NCI-H526 treated with DMSO at 0.1 percent for 48 hours (cell line): ENCODE data around the gene NKX2-1.

Experiments
- DNase-seq: peaks from one replicate; lab custom pipeline; 2025; lab: John Stamatoyannopoulos, UW

The NKX2-1 gene

GRCh38 chr14:36517242-36518030 is 2.6 kb downstream of the NKX2-1 start:
- no peak for DNase-seq

- no peak for DNase-seq
Measured at GRCh38 chr14:36516719-36517241, 3.3 kb downstream of the NKX2-1 start.

GRCh38 chr14:36515896-36516718 is 3.9 kb downstream of the NKX2-1 start:
- DNase-seq, result no peak

- no peak for DNase-seq
Measured at GRCh38 chr14:36515105-36515593, 4.9 kb downstream of the NKX2-1 start.

GRCh38 chr14:36514278-36515104 is 5.5 kb downstream of the NKX2-1 start:
- DNase-seq, result no peak

GRCh38 chr14:36513451-36514277 is 6.4 kb downstream of the NKX2-1 start:
- no peak for DNase-seq

- DNase-seq, result no peak
Measured at GRCh38 chr14:36513012-36513420, 7.0 kb downstream of the NKX2-1 start.

GRCh38 chr14:36512585-36513003 is 7.4 kb downstream of the NKX2-1 start:
- DNase-seq, result no peak

GRCh38 chr14:36511981-36512584 is 7.9 kb downstream of the NKX2-1 start:
- DNase-seq, result no peak

GRCh38 chr14:36510874-36511273 is 9.2 kb downstream of the NKX2-1 start:
- DNase-seq, result no peak

- DNase-seq, result no peak
Measured at GRCh38 chr14:36510078-36510799, 9.8 kb downstream of the NKX2-1 start.

GRCh38 chr14:36509069-36509917 is 10.7 kb downstream of the NKX2-1 start:
- no peak for DNase-seq

- DNase-seq, result no peak
Measured at GRCh38 chr14:36508418-36509068, 11.5 kb downstream of the NKX2-1 start.

- DNase-seq, result no peak
Measured at GRCh38 chr14:36507847-36508417, 12.1 kb downstream of the NKX2-1 start.

- DNase-seq, result no peak
Measured at GRCh38 chr14:36506732-36507614, 13.1 kb downstream of the NKX2-1 start.

GRCh38 chr14:36505892-36506731 is 13.9 kb downstream of the NKX2-1 start:
- DNase-seq, result no peak
